GM18499 (cell line): Measurements from ENCODE around the gene COL15A1.

Experiments
- ATAC-seq: cut with Tn5 transposase; IDR thresholded peaks from one replicate; pipeline ENCODE4 v1.9.1; 2021; ENCODE audit warnings: moderate number of reproducible peaks; ENCODE audit not compliant: insufficient read depth, unreplicated experiment

COL15A1 gene

GRCh38 chr9:98913705-98914104 lies 30.0 kb upstream of the COL15A1 start:
- no peak for ATAC-seq

DNA sequence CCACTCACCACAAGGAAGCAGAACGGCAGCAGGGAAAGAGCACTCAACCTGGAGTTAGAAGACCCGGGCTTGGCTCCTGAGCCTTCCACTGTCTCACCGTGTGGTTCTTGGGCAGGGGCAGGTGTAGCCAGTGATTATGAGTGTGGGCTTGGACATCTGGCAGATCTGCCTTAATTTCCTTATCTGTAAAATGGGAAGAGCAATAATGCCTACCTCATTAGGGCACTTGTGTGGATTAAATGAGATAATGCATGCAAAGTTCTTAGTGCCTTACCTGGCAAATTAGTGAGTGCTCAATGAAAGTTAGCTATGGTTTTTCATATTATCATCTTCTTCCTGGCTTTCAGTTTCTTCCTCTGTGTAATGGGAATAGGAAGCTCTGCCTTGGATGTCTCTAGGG lies 28.1 kb upstream of the COL15A1 start:
- ATAC-seq = no peak

DNA sequence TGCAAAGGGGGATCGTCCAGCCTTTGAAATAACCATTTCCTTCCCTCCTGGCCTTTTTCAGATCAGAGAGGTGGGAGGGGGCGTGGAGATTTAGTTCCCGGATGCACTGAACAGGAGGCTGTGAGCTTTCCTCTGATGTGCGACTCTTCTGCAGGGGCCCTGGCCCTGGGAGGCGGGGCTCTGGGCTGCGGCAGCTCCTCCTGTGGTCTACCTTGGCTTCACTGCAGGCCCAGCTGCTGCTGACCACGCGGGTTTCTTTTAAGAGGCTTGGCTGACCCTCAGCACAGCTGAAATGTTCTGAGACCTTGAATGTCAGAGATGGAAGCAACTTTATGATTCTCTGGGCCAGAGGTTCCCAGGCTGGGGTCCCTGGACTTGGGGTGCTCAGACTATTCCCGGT lies 27.0 kb upstream of the COL15A1 start:
- no peak for ATAC-seq

DNA sequence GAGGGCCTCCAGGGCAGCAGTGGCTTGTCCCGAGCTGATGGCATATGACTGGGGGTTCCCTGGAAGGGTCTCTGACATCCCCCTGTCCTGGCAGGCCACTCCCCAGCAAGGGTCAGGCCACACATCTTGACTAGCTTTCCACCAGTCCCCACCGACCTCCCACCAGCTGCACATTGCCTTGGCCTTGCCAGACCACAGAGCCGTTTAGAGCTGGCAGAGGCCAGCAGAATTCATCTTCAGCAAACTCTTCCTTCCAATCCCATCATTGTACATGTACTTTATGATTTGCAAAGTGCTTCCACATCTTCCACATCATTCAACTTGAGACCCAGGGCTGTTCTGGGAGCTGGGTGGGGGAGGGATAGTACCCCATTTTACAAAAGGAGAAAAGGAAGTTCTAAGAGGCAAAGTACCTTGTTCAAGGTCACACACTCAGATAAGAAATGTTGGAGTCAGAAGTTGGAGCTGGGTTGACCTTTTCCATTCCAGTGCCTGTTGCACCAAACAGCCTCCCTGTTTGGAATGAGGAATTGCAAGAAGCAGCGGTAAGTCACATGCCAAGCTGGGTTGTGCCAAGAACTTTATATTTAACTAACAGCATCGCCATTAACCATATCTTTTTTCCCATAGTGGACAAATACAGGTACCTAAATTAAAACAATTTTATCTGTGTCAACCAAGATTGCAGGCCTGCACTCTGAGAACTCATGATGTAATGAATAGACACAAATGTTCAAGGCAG lies 25.8 kb upstream of the COL15A1 start:
- ATAC-seq = no peak

- ATAC-seq = no peak
These were observed 22.0 kb upstream of the COL15A1 start for GRCh38 chr9:98921732-98922131.

- no peak for ATAC-seq
These were observed 20.8 kb upstream of the COL15A1 start for GRCh38 chr9:98922721-98923435.

GRCh38 chr9:98923451-98924123 lies 20.1 kb upstream of the COL15A1 start:
- no peak for ATAC-seq

DNA sequence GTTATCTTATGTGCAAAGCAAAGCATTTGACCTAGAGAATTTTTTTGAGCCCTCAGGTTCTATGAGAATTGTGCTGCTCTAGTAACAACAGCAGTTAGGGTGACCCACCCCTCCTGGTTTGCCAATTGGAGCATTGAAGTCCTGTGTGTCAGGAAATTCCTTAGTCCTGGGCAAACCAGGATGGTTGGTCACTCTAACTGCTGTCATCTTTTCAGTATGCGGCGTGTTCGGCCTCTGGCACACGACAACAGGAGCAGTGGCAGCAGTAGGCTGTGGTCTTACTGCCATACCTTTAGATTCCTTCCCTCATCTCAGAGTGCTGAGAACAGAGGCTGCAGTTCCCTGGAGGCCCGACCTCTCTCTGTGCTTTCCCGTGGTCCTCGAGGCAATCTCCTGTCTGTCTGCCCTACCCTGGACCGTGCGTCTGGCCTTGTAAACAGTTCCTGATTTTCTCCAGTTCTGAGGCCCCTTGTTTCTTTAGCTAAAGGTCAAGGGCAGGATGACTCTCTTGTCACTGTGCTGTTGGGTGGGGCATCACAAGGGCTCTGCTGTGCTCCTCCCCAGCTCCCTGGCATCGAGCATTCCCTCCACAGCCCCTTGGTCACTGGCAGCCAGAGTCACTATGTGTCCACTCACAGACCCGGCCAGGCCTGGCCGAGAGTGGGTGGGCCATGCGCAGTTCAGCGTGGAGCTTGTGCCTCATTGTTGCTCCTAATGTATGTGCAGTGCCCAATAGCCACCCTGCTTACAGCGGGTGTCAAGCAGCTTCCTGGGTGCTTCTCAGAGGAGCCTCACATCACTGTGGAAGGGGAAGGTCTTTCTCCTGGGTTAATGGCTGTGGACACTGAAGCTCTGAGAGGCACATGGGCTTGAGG lies 18.5 kb upstream of the COL15A1 start:
- ATAC-seq = no peak

- ATAC-seq = no peak
These were observed 17.8 kb upstream of the COL15A1 start for GRCh38 chr9:98925956-98926355.

DNA sequence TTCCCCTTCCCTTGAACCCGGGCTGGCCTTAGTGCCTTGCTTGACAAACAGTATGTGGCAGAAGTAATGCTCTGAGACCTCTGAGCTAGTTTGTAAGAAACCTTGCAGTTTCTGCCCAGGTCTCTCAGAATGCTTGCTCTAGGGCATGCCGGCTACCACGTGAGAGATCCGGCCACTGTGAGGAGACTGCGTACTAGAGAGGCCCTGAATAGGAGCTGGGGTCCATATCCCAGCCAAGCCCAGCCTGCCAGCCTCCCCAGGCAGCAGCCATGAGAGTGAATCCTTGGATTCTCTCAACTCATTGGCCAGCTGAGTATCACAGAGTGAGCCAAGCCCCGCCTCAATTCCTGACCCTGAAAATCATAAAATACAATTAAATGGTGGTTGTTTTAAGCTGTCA lies 16.0 kb upstream of the COL15A1 start:
- ATAC-seq = no peak

GRCh38 chr9:98929071-98929470 lies 14.6 kb upstream of the COL15A1 start:
- ATAC-seq = no peak

- ATAC-seq = no peak
These were observed 13.8 kb upstream of the COL15A1 start for GRCh38 chr9:98929895-98930341.

- ATAC-seq = no peak
These were observed 12.9 kb upstream of the COL15A1 start for GRCh38 chr9:98930792-98931191.

DNA sequence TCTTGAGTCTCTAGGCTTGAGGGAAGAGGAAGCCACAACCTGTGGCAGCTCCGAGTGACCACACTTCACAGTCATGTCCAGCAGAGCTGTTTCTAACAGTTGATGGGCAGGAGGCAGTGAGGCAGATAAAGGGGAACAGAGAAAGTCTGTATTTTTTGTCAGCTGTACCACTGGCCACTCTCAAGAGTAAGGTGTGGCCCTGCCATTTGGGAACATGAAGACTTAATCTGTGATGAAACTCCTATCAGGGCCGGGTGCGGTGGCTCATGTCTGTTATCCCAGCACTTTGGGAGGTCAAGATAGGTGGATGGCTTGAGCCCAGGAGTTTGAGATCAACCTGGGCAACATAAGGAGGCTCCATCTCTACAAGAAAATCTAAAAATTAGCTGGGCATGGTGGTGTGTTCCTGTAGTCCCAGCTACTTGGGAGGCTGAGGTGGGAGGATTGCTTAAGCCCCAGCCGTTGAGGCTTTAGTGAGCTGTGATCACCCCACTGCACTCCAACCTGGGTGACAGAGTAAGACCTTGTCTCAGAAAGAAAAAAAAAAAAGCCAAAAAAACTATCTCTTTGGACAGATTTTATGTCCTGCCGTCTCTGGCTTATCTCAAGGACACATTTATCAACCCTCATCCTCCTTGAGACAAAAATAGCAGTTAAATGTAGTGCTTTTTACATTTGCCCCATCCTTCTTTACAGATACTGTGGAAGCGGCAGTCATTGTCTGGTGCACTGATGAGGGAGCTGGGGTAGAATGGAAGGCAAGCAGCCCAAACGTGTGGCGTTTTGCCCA lies 11.9 kb upstream of the COL15A1 start:
- ATAC-seq = no peak

- no peak for ATAC-seq
These were observed 10.5 kb upstream of the COL15A1 start for GRCh38 chr9:98933185-98933584.

DNA sequence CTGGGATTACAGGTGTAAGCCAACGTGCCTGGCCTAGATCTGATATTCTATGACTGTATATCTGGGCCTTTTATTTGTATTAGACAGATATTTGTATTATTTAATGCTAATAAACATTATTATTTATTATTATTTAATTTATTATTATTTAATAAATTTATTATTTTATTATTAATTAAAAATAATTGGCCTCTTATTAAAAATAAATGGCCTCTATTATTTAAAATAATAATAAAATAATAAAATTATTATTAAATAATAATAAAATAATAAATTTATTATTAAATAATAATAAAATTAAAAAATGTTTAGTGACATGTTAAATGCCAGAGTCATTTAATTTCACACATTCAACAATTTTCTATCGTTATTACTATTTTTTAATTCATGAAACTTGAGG lies 9.8 kb upstream of the COL15A1 start:
- ATAC-seq = no peak

DNA sequence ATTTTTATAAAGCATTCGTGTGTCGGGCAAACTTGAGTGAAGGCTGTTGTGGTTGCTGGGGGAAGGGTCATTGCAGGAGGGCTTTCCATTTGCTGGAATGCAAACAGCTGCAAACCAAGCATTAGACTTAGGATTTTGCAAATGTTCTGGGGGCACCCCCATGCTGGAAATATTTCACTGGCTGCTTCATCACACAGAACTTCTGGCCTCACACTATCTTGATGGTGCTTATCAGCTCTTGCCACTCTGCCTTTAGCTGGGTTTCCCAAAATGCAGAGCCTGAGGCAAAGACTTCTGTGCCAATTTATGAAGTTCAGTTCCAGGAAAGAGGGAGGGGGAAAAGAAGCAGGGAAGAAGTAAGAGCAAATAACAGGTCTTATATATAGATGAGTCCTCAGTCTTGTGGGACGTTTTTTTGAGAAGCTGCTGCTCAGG lies 8.6 kb upstream of the COL15A1 start:
- ATAC-seq = no peak

- ATAC-seq = no peak
These were observed 3.4 kb upstream of the COL15A1 start for GRCh38 chr9:98940276-98940675.

- no peak for ATAC-seq
These were observed 1.7 kb upstream of the COL15A1 start for GRCh38 chr9:98941946-98942523.
